GM10248 (cell line): ENCODE results near the gene ERG.

ENCODE experiments used
- CTCF ChIA-PET: fragments of 300-600 bp; sonication (Branson Sonifier 250); formaldehyde crosslinking; extraction: SDS; loops from one replicate; lab custom pipeline; 2021; ENCODE audit warnings: antibody characterized with exemption; lab: Yijun Ruan, JAX
- POLR2A ChIA-PET: fragments of 350-650 bp; sonication (Branson Sonifier 250); formaldehyde crosslinking; extraction: SDS; loops from one replicate; lab custom pipeline; 2020; ENCODE audit warnings: antibody characterized with exemption; lab: Yijun Ruan, JAX
- DNase-seq: peaks from one replicate; pipeline ENCODE4 v3.0.0; 2012; ENCODE audit errors: extremely low spot score
- CTCF ChIP-seq: IDR thresholded peaks from 2 replicates; pipeline ENCODE4 v1.5.1; 2012; ENCODE audit warnings: mild to moderate bottlenecking, low read depth; ENCODE audit errors: extremely low read depth, missing control alignments, control extremely low read depth

The ERG gene

GRCh38 chr21:38330666-38331065 is 167.6 kb downstream of the ERG start:
- POLR2A ChIA-PET: no interaction called here
- CTCF ChIA-PET: interaction anchor here (1.0 to 1.7 kb wide), 2 partner anchors 22 to 164 kb away, joined by 3 to 5 read pairs; no protein-coding TSS in a partner anchor
- DNase-seq: no peak
- TF ChIP-seq CTCF: no peak
